Activated naive CD4-positive, alpha-beta T cell treated with anti-CD3 and anti-CD28 coated beads, Interleukin-2, amount 50 U/mL, for 24 hours (primary cell): Measurements from ENCODE around the gene TAF10.

Experiments used
- H3K27ac Mint-ChIP-seq: one replicate; pipeline ENCODE4 v1.8.0; 2021; ENCODE audit warnings: mild to moderate bottlenecking, mixed read lengths
- H3K27me3 Mint-ChIP-seq: one replicate; pipeline ENCODE4 v1.8.0; 2021; ENCODE audit warnings: mixed read lengths
- H3K36me3 Mint-ChIP-seq: one replicate; pipeline ENCODE4 v1.8.0; 2021; ENCODE audit warnings: mixed read lengths
- H3K4me1 Mint-ChIP-seq: one replicate; pipeline ENCODE4 v1.8.0; 2021; ENCODE audit warnings: mixed read lengths
- H3K4me3 Mint-ChIP-seq: one replicate; pipeline ENCODE4 v1.8.0; 2021; ENCODE audit warnings: mild to moderate bottlenecking, mixed read lengths
- H3K9me3 Mint-ChIP-seq: one replicate; pipeline ENCODE4 v1.8.0; 2021; ENCODE audit warnings: mixed read lengths

Gene TAF10

GRCh38 chr11:6647836-6648235, 35.8 kb upstream of the TAF10 start:
- Mint-ChIP-seq H3K4me1 (no peaks in the 10 kb centered on the region), H3K36me3 (no peaks in the 10 kb centered on the region), H3K4me3 (no peak overlapping the region), H3K27me3 (no peaks in the 10 kb centered on the region), H3K27ac (no peak overlapping the region), H3K9me3 (no peaks in the 10 kb centered on the region)

- H3K27me3 Mint-ChIP-seq: no peaks in the 10 kb centered on the region
- no peaks in the 10 kb centered on the region for H3K36me3 Mint-ChIP-seq
- no peaks in the 10 kb centered on the region for H3K4me1 Mint-ChIP-seq
- no peak overlapping the region for H3K27ac Mint-ChIP-seq
- no peaks in the 10 kb centered on the region for H3K9me3 Mint-ChIP-seq
- H3K4me3 Mint-ChIP-seq: no peak overlapping the region
These were observed 35.1 kb upstream of the TAF10 start for GRCh38 chr11:6646918-6647679.

GRCh38 chr11:6646576-6646917, 34.5 kb upstream of the TAF10 start:
- no peaks in the 10 kb centered on the region for H3K27me3 Mint-ChIP-seq
- H3K4me1 Mint-ChIP-seq: no peaks in the 10 kb centered on the region
- no peaks in the 10 kb centered on the region for H3K9me3 Mint-ChIP-seq
- no peak overlapping the region for H3K27ac Mint-ChIP-seq
- no peak overlapping the region for H3K4me3 Mint-ChIP-seq
- H3K36me3 Mint-ChIP-seq: no peaks in the 10 kb centered on the region

- H3K27me3 Mint-ChIP-seq: no peaks in the 10 kb centered on the region
- H3K27ac Mint-ChIP-seq: no peak overlapping the region
- no peaks in the 10 kb centered on the region for H3K9me3 Mint-ChIP-seq
- H3K36me3 Mint-ChIP-seq: no peaks in the 10 kb centered on the region
- H3K4me1 Mint-ChIP-seq: no peaks in the 10 kb centered on the region
- peak overlapping the region; percentile 47 for H3K4me3 Mint-ChIP-seq
These were observed 34.1 kb upstream of the TAF10 start for GRCh38 chr11:6646071-6646470.

- Mint-ChIP-seq H3K36me3 (no peaks in the 10 kb centered on the region), H3K9me3 (no peaks in the 10 kb centered on the region), H3K27ac (no peak overlapping the region), H3K4me3 (no peak overlapping the region), H3K27me3 (no peaks in the 10 kb centered on the region), H3K4me1 (no peaks in the 10 kb centered on the region)
These were observed 30.9 kb upstream of the TAF10 start for GRCh38 chr11:6642957-6643356.

- no peaks in the 10 kb centered on the region for H3K27me3 Mint-ChIP-seq
- H3K4me3 Mint-ChIP-seq: no peak overlapping the region
- H3K36me3 Mint-ChIP-seq: no peaks in the 10 kb centered on the region
- no peaks in the 10 kb centered on the region for H3K9me3 Mint-ChIP-seq
- no peak overlapping the region for H3K27ac Mint-ChIP-seq
- H3K4me1 Mint-ChIP-seq: no peaks in the 10 kb centered on the region
These were observed 29.1 kb upstream of the TAF10 start for GRCh38 chr11:6640985-6641701.

- H3K9me3 Mint-ChIP-seq: no peaks in the 10 kb centered on the region
- no peaks in the 10 kb centered on the region for H3K36me3 Mint-ChIP-seq
- H3K4me1 Mint-ChIP-seq: no peaks in the 10 kb centered on the region
- no peak overlapping the region for H3K4me3 Mint-ChIP-seq
- H3K27me3 Mint-ChIP-seq: no peaks in the 10 kb centered on the region
- no peak overlapping the region for H3K27ac Mint-ChIP-seq
These were observed 28.3 kb upstream of the TAF10 start for GRCh38 chr11:6640036-6640984.

GRCh38 chr11:6638429-6638828, 26.4 kb upstream of the TAF10 start:
- no peaks in the 10 kb centered on the region for H3K9me3 Mint-ChIP-seq
- H3K27me3 Mint-ChIP-seq: no peaks in the 10 kb centered on the region
- no peak overlapping the region for H3K4me3 Mint-ChIP-seq
- H3K27ac Mint-ChIP-seq: no peak overlapping the region
- no peaks in the 10 kb centered on the region for H3K4me1 Mint-ChIP-seq
- H3K36me3 Mint-ChIP-seq: no peaks in the 10 kb centered on the region

- Mint-ChIP-seq H3K4me3 (no peak overlapping the region), H3K27ac (no peak overlapping the region), H3K36me3 (no peaks in the 10 kb centered on the region), H3K4me1 (no peaks in the 10 kb centered on the region), H3K9me3 (no peaks in the 10 kb centered on the region), H3K27me3 (no peaks in the 10 kb centered on the region)
These were observed 25.9 kb upstream of the TAF10 start for GRCh38 chr11:6637871-6638270.

GRCh38 chr11:6636480-6636879, 24.5 kb upstream of the TAF10 start:
- H3K9me3 Mint-ChIP-seq: no peaks in the 10 kb centered on the region
- no peaks in the 10 kb centered on the region for H3K27me3 Mint-ChIP-seq
- no peak overlapping the region for H3K27ac Mint-ChIP-seq
- no peak overlapping the region for H3K4me3 Mint-ChIP-seq
- peaks cover 2% of the 10 kb centered on the region for H3K36me3 Mint-ChIP-seq
- H3K4me1 Mint-ChIP-seq: no peaks in the 10 kb centered on the region

- Mint-ChIP-seq H3K27ac (no peak overlapping the region), H3K27me3 (no peaks in the 10 kb centered on the region), H3K36me3 (peaks cover 4% of the 10 kb centered on the region), H3K4me3 (no peak overlapping the region), H3K4me1 (no peaks in the 10 kb centered on the region), H3K9me3 (no peaks in the 10 kb centered on the region)
These were observed 23.3 kb upstream of the TAF10 start for GRCh38 chr11:6635082-6635932.

GRCh38 chr11:6634534-6634933, 22.5 kb upstream of the TAF10 start:
- Mint-ChIP-seq H3K9me3 (no peaks in the 10 kb centered on the region), H3K27me3 (no peaks in the 10 kb centered on the region), H3K4me1 (no peaks in the 10 kb centered on the region), H3K4me3 (no peak overlapping the region), H3K36me3 (peaks cover 4% of the 10 kb centered on the region), H3K27ac (no peak overlapping the region)

GRCh38 chr11:6633422-6634408, 21.7 kb upstream of the TAF10 start:
- Mint-ChIP-seq H3K36me3 (peaks cover 4% of the 10 kb centered on the region), H3K4me1 (no peaks in the 10 kb centered on the region), H3K4me3 (no peak overlapping the region), H3K27ac (no peak overlapping the region), H3K9me3 (no peaks in the 10 kb centered on the region), H3K27me3 (no peaks in the 10 kb centered on the region)
